MCF 10A (cell line): ENCODE measurements around the gene TMEM132D. TPM values are rescaled to one million over a fixed set of nuclear protein-coding genes. Genes with fewer than 3 reads are reported as not detected.

ENCODE experiments used
- BruUV-seq: library from RNA; stranded (reverse); fragments of 400-500 nt; replicated peaks from 2 replicates; lab custom pipeline; 2021; lab: Mats Ljungman, UMichigan
- CTCF ChIA-PET: fragments of 300-600 bp; sonication (Branson Sonifier 250); formaldehyde crosslinking; extraction: SDS; loops from one replicate; lab custom pipeline; 2021; ENCODE audit warnings: antibody characterized with exemption, inconsistent platforms; lab: Yijun Ruan, JAX
- POLR2A ChIA-PET: fragments of 300-600, 350-650 bp; sonication (Branson Sonifier 250); formaldehyde crosslinking; extraction: SDS; loops from one replicate; lab custom pipeline; 2020; ENCODE audit warnings: antibody characterized with exemption, inconsistent platforms; lab: Yijun Ruan, JAX
- DNase-seq: peaks from one replicate; pipeline ENCODE4 v3.0.0-alpha.2; 2018; ENCODE audit not compliant: unreplicated experiment
- H3K27ac Mint-ChIP-seq: one replicate; pipeline ENCODE4 v1.8.0; 2022; ENCODE audit warnings: mild to moderate bottlenecking, low read depth, mixed read lengths; ENCODE audit not compliant: unreplicated experiment
- H3K27me3 Mint-ChIP-seq: one replicate; pipeline ENCODE4 v1.8.0; 2022; ENCODE audit warnings: mixed read lengths; ENCODE audit not compliant: insufficient read depth, unreplicated experiment
- H3K36me3 Mint-ChIP-seq: one replicate; pipeline ENCODE4 v1.8.0; 2022; ENCODE audit warnings: mild to moderate bottlenecking, moderate library complexity, mixed read lengths; ENCODE audit not compliant: insufficient read depth, unreplicated experiment
- H3K4me1 Mint-ChIP-seq: one replicate; pipeline ENCODE4 v1.8.0; 2022; ENCODE audit warnings: mixed read lengths; ENCODE audit not compliant: insufficient read depth, unreplicated experiment
- H3K4me3 Mint-ChIP-seq: one replicate; pipeline ENCODE4 v1.8.0; 2022; ENCODE audit warnings: mild to moderate bottlenecking, moderate library complexity, mixed read lengths; ENCODE audit not compliant: unreplicated experiment
- H3K9me3 Mint-ChIP-seq: one replicate; pipeline ENCODE4 v1.8.0; 2022; ENCODE audit warnings: mixed read lengths; ENCODE audit not compliant: unreplicated experiment
- CTCF ChIP-seq: fragments of 200-600 bp; IDR thresholded peaks from one replicate; pipeline ENCODE4 v1.8.0; 2022; ENCODE audit warnings: antibody characterized with exemption, mild to moderate bottlenecking; ENCODE audit not compliant: unreplicated experiment
- intact Hi-C: fragments of 100-400 bp; cut with micrococcal nuclease; formaldehyde crosslinking; loops from 2 replicates; pipeline ENCODE4 v1.14.1; 2022
- total RNA-seq: library from RNA; stranded (reverse); gene quantifications from 2 replicates; pipeline ENCODE4 v1.2.3, GENCODE V29; 2022

Gene TMEM132D
- total RNA-seq, 1 experiment from 2014 or later, result not detected

GRCh38 chr12:129335773-129336172, 568.1 kb downstream of the TMEM132D start:
- TF ChIP-seq CTCF, result no peak
- ChIA-PET POLR2A (no interaction called here), CTCF (no interaction called here)
- intact Hi-C loops, result no loop called here
- H3K4me1 Mint-ChIP-seq, result no peaks in the 10 kb centered on the region
- DNase-seq, result no peak
- no peaks in the 10 kb centered on the region for H3K27me3 Mint-ChIP-seq
- no peak overlapping the region for H3K4me3 Mint-ChIP-seq
- peaks cover 18% of the 10 kb centered on the region for H3K9me3 Mint-ChIP-seq
- H3K36me3 Mint-ChIP-seq, result no peaks in the 10 kb centered on the region
- BruUV-seq, result no TSS peak
- H3K27ac Mint-ChIP-seq, result no peak overlapping the region

GRCh38 chr12:129332286-129332685, 571.5 kb downstream of the TMEM132D start:
- POLR2A ChIA-PET, result no interaction called here
- Mint-ChIP-seq H3K4me1 (no peaks in the 10 kb centered on the region), H3K27ac (no peak overlapping the region), H3K9me3 (peaks cover 7% of the 10 kb centered on the region), H3K36me3 (no peaks in the 10 kb centered on the region), H3K4me3 (no peak overlapping the region), H3K27me3 (no peaks in the 10 kb centered on the region)
- intact Hi-C loops, result no loop called here
- DNase-seq, result no peak
- BruUV-seq, result no TSS peak
- no peak for TF ChIP-seq CTCF
- CTCF ChIA-PET, result no interaction called here

GRCh38 chr12:129331356-129332085, 572.3 kb downstream of the TMEM132D start:
- DNase-seq, result no peak
- no TSS peak for BruUV-seq
- no peaks in the 10 kb centered on the region for H3K27me3 Mint-ChIP-seq
- peaks cover 7% of the 10 kb centered on the region for H3K9me3 Mint-ChIP-seq
- POLR2A ChIA-PET, result interaction anchor here (0.6 kb wide), 1 partner anchor 8 kb away, joined by 4 read pairs; no protein-coding TSS in a partner anchor
- intact Hi-C loops, result no loop called here
- no peak overlapping the region for H3K27ac Mint-ChIP-seq
- no peaks in the 10 kb centered on the region for H3K4me1 Mint-ChIP-seq
- no peak overlapping the region for H3K4me3 Mint-ChIP-seq
- CTCF ChIA-PET, result no interaction called here
- no peak for TF ChIP-seq CTCF
- no peaks in the 10 kb centered on the region for H3K36me3 Mint-ChIP-seq

- POLR2A ChIA-PET, result no interaction called here
- Mint-ChIP-seq H3K9me3 (peaks cover 7% of the 10 kb centered on the region), H3K4me3 (no peak overlapping the region), H3K4me1 (no peaks in the 10 kb centered on the region), H3K36me3 (no peaks in the 10 kb centered on the region), H3K27me3 (no peaks in the 10 kb centered on the region), H3K27ac (no peak overlapping the region)
- DNase-seq, result no peak
- CTCF ChIA-PET, result no interaction called here
- no peak for TF ChIP-seq CTCF
- intact Hi-C loops, result no loop called here
- no TSS peak for BruUV-seq
Measured at GRCh38 chr12:129328235-129328634, 575.6 kb downstream of the TMEM132D start.
